ENCODE results near the gene OR5B17.

- TF ChIP-seq CTCF (IDR thresholded peaks at IDR 0.05; ENCODE audit: low read depth, low read length) (no peak), POLR2A (IDR thresholded peaks at IDR 0.05; ENCODE audit: extremely low read depth, insufficient read length) (no peak), MYC (IDR thresholded peaks at IDR 0.05; ENCODE audit: low read depth, low read length) (no peak)
- TF ChIP-seq, protein P1, sequence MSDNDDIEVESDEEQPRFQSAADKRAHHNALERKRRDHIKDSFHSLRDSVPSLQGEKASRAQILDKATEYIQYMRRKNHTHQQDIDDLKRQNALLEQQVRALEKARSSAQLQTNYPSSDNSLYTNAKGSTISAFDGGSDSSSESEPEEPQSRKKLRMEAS (IDR thresholded peaks at IDR 0.05; ENCODE audit: low read depth, low read length), result no peak
These were observed 40.3 kb downstream of the OR5B17 start for GRCh38 chr11:58318532-58318931.

All from NB4 (cell line).